Measurements from ENCODE around the gene FGF2.

- TF ChIP-seq CTCF (conservative IDR thresholded peaks at IDR 0.05) (no peak), EZH2 (IDR thresholded peaks at IDR 0.05; ENCODE audit: low read depth) (no peak)
Measured at GRCh38 chr4:122842392-122842791, 15.8 kb downstream of the FGF2 start.

Data from PC-9 (cell line).